ENCODE data around the gene ACAN.

GRCh38 chr15:88828791-88829190 is 25.6 kb downstream of the ACAN start:
- no peak for TF ChIP-seq TCF7L2 (IDR thresholded peaks at IDR 0.05; ENCODE audit: low read depth, low read length)
- TF ChIP-seq, protein P1, sequence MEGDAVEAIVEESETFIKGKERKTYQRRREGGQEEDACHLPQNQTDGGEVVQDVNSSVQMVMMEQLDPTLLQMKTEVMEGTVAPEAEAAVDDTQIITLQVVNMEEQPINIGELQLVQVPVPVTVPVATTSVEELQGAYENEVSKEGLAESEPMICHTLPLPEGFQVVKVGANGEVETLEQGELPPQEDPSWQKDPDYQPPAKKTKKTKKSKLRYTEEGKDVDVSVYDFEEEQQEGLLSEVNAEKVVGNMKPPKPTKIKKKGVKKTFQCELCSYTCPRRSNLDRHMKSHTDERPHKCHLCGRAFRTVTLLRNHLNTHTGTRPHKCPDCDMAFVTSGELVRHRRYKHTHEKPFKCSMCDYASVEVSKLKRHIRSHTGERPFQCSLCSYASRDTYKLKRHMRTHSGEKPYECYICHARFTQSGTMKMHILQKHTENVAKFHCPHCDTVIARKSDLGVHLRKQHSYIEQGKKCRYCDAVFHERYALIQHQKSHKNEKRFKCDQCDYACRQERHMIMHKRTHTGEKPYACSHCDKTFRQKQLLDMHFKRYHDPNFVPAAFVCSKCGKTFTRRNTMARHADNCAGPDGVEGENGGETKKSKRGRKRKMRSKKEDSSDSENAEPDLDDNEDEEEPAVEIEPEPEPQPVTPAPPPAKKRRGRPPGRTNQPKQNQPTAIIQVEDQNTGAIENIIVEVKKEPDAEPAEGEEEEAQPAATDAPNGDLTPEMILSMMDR (IDR thresholded peaks at IDR 0.05): no peak
- TF ChIP-seq, protein P2, sequence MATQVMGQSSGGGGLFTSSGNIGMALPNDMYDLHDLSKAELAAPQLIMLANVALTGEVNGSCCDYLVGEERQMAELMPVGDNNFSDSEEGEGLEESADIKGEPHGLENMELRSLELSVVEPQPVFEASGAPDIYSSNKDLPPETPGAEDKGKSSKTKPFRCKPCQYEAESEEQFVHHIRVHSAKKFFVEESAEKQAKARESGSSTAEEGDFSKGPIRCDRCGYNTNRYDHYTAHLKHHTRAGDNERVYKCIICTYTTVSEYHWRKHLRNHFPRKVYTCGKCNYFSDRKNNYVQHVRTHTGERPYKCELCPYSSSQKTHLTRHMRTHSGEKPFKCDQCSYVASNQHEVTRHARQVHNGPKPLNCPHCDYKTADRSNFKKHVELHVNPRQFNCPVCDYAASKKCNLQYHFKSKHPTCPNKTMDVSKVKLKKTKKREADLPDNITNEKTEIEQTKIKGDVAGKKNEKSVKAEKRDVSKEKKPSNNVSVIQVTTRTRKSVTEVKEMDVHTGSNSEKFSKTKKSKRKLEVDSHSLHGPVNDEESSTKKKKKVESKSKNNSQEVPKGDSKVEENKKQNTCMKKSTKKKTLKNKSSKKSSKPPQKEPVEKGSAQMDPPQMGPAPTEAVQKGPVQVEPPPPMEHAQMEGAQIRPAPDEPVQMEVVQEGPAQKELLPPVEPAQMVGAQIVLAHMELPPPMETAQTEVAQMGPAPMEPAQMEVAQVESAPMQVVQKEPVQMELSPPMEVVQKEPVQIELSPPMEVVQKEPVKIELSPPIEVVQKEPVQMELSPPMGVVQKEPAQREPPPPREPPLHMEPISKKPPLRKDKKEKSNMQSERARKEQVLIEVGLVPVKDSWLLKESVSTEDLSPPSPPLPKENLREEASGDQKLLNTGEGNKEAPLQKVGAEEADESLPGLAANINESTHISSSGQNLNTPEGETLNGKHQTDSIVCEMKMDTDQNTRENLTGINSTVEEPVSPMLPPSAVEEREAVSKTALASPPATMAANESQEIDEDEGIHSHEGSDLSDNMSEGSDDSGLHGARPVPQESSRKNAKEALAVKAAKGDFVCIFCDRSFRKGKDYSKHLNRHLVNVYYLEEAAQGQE (IDR thresholded peaks at IDR 0.05; ENCODE audit: insufficient read depth in 1 of 2, low read depth in 2 of 2, low read length in 1 of 2): no peak
- TF ChIP-seq SIN3A (IDR thresholded peaks at IDR 0.05; ENCODE audit: borderline replicate concordance, insufficient read depth, low read depth, low read length): no peak
- TF ChIP-seq POLR2AphosphoS5 (IDR thresholded peaks at IDR 0.05; ENCODE audit: low read depth, low read length): no peak

Measured in Panc1 (cell line).